NCI-H1694 treated with DMSO at 0.1 percent for 48 hours (cell line): ENCODE measurements around the gene LIG3.
"Not testable (repeated sequence)": the region's sequence is repeated elsewhere in the genome, so short reads cannot be mapped to it uniquely, and the experiment has no call there.

Experiments
- DNase-seq: peaks from one replicate; lab custom pipeline; 2025; lab: John Stamatoyannopoulos, UW

LIG3 gene

GRCh38 chr17:34999456-34999855 is 19.1 kb downstream of the LIG3 start:
- DNase-seq, result no peak

GRCh38 chr17:35000965-35001364 is 20.7 kb downstream of the LIG3 start:
- not testable (repeated sequence) for DNase-seq

GRCh38 chr17:35001549-35001948 is 21.2 kb downstream of the LIG3 start:
- DNase-seq, result no peak

GRCh38 chr17:35002876-35003551 is 22.7 kb downstream of the LIG3 start:
- no peak for DNase-seq

GRCh38 chr17:35003778-35004177 is 23.5 kb downstream of the LIG3 start:
- no peak for DNase-seq

- no peak for DNase-seq
These were observed 26.0 kb downstream of the LIG3 start for GRCh38 chr17:35006345-35006744.

GRCh38 chr17:35006961-35007360 is 26.6 kb downstream of the LIG3 start:
- no peak for DNase-seq

DNA sequence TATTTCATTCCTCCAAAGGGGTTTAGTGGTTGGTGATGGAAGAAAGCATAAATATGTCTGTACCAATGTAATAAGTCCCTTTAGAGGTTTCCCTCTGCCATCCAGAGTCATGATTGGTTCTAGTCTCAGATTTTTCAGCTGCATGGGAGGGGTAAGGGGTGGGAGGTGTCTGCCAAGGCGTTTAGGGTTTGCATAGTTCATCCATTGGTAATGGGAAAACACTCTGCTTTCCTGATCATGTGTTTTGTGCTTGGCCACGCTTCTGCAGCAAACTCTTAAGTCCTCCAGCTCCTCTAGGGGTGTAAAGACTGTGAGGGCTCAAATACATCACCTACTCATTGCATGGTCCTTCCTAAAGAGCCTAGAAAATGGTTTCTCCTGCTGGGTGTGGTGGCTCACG is 29.8 kb downstream of the LIG3 start:
- no peak for DNase-seq

DNA sequence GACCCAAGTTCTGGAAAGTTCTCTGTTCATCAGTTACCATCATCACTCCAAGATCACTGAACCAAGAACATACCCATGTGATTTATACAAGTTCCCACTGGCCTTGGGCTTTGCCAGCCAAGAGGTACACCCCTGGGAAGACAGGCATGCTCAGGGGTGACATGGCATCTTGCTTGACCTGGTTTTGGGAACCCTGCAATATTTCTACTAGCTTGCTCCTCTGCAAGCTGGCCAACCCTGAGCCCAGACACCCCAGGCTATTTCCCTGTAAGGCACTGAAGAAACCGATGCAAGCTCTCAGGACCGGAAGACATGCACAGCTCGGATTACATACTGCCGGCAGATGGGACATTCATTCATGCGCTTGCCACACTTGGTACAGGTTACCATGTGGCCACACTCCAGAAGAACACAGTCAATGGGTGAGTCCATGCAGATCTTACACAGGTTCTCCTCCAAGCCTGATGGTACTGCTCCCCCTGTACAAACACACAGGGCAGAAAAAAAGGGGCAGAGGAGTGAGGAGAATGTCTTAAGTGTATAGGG is 31.4 kb downstream of the LIG3 start:
- peak; percentile 7 for DNase-seq

- no peak for DNase-seq
These were observed 36.1 kb downstream of the LIG3 start for GRCh38 chr17:35016369-35016768.

- no peak for DNase-seq
These were observed 36.7 kb downstream of the LIG3 start for GRCh38 chr17:35017021-35017420.

DNA sequence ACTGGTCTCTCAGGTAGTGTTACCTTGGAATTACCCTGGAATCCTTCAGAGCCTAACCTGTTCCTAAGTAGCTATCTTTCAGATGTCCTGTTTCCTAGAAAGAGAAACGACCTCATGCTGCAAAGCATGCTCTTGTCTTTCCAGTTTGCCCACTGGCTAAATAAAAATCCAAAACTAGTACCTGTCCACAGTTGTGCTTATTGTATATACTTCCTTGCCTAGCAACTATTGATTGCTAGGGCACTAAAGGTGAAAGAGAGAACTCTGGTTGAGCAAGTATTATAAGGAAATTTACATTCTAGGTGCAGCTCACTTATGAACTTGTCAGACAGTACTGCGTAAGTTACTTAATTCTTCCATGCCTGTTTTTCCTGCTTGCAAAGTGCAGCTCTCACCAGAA is 38.5 kb downstream of the LIG3 start:
- no peak for DNase-seq

- no peak for DNase-seq
These were observed 39.3 kb downstream of the LIG3 start for GRCh38 chr17:35019386-35020179.

- DNase-seq, result no peak
These were observed 41.4 kb downstream of the LIG3 start for GRCh38 chr17:35021520-35022380.

DNA sequence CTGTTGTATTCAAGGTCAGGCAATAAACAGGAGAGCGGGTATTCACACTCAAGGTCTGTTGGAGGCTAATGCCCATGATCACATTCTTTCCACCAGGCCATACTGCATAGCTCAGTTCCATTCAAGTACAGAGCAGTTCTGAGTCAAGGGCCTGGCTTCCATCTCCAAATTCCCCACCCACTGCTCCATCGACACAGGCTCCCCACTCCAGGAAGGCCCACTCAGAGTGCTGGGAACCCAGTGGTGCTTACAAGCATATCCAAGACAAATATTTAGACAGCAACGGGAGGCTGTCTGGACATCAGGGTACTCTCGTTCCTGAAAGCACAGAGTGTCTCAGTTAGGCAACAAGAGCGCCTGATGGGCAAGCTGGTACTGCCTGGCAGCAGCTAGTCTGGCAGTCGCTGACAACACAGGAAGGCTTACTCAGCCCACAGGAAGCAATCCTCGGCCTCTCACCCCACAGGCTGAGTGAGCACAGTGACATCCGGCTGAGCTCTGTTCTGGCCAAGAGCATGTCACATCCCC is 42.3 kb downstream of the LIG3 start:
- no peak for DNase-seq

DNA sequence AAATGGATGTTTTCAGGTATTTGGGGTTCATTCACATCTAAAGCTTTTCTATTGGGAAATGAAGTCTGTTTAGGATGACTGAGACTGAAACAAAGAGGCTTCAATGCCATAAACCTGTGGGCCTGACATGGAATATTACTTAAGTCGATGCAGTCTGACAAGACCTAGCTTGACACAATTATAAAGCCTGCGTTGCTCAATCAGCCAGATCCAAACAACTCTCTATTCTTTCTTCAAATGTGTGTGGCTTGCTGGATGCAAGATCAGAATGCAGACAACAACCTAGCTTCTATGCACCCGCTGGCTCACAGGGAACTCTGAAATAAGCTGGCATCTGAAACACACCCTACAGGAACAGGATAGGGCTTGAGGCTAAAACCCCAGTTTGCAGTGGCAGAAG is 43.2 kb downstream of the LIG3 start:
- DNase-seq, result no peak

DNA sequence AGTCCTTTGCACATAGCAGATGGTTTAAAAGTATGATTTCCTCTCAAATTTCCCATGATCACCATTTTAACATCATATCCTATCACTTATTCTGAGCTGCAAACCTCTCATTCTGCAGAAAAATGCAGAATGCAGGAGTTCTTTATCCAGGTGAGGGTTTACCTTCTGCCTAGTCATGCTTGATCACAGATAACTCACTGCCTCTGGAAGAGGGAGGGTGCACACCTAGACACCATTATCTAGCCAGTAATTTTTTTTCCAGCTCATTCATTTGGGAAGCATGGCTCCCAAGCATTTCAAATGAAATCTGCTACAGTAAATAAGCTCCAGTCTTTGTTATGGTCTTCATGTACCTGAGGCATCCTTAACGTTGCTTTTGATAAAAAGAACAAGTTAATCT is 45.2 kb downstream of the LIG3 start:
- no peak for DNase-seq

DNA sequence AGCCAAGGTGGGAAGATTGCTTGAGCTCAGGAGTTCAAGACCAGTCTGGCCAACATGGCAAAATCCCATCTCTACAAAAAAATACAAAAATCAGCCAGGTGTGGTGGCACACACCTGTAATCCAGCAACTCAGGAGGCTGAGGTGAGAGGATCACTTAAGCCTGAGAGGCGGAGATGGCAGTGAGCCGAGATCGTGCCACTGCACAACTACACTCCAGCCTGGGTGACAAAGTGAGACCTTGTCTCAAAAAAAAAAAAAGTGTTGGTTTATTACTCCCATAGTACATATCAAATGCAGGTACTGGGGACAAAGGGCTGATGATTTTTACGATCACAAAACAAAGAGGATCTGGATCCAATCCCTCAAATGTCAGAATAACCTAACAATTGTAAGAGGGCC is 47.8 kb downstream of the LIG3 start:
- not testable (repeated sequence) for DNase-seq

DNA sequence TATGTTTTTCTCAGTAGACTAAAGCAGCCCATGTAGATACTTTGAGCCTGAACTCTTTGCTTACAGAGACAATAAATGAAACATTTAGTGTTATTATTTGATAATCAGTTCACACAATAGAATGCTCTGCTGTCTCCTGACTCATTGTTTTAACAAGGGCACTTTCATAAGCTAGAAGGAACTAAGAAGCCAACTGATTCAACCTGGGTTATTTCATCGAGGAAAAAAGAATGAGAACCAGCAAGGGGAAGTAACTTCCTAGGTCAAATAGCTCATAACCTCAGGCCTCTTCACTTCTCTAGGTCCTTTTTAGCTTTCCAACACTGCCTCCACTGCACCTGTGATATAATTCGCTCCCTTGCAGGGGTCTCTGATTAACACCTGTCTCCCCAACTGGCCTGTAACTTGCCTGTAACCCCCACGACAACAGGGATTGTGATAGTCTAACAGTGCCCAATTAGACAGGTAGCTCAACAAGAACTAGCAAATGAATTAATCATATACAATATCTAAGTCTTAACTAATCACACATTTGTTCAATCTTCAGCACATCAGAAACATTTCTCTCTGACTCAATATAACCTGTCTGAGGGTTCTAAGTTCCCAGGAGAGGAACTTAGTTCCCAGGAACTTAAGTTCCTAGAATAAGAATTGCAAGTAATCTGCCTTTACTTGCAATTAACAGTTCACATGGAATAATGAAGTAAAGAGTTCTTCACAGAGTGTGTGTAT is 48.4 kb downstream of the LIG3 start:
- DNase-seq, result no peak

GRCh38 chr17:35030780-35031179 is 50.5 kb downstream of the LIG3 start:
- DNase-seq, result no peak

DNA sequence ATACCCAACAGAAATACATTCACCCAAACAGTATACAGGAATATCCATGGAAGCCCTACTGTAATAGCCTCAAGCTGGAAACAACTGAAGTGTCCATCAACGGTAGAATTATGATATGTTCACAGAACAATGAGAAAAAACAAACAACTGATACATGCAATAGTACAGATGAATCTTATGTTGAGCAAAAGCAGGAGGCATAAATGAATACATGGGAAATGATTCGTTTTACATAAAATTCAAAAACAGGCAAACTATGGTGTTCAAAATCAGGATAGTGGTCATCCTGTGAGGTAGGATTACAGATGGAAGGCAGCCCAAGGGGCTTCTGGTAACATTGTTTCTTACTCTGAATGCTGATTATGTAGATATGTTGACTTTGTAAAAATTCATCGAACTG is 58.1 kb downstream of the LIG3 start:
- no peak for DNase-seq
